Hypothalamus (tissue), 51 donors: ENCODE results near the gene AKT2.
"Not testable (repeated sequence)": the region's sequence is repeated elsewhere in the genome, so short reads cannot be mapped to it uniquely, and the experiment has no call there.

Experiments used
- DNase-seq, 51 donors: peaks; one replicate each; lab custom pipeline; 2025; lab: John Stamatoyannopoulos, UW

The AKT2 gene

GRCh38 chr19:40284501-40285352 is at the start of gene AKT2:
Gene AKT2, minus strand, starts transcription at chr19:40285345. Its CDS starts 20,078 bp downstream, at chr19:40265267.
- DNase-seq = peak in 38 of 51 donors; percentile 47 to 95 (median 79)

GRCh38 chr19:40333083-40333482 is 47.9 kb upstream of the AKT2 start:
- DNase-seq = not testable (repeated sequence)

- peak in 6 of 51 donors; percentile 3 to 52 (median 10) for DNase-seq
Measured at GRCh38 chr19:40332669-40333068, 47.5 kb upstream of the AKT2 start.

- DNase-seq = no peak
Measured at GRCh38 chr19:40331052-40331451, 45.9 kb upstream of the AKT2 start.

DNA sequence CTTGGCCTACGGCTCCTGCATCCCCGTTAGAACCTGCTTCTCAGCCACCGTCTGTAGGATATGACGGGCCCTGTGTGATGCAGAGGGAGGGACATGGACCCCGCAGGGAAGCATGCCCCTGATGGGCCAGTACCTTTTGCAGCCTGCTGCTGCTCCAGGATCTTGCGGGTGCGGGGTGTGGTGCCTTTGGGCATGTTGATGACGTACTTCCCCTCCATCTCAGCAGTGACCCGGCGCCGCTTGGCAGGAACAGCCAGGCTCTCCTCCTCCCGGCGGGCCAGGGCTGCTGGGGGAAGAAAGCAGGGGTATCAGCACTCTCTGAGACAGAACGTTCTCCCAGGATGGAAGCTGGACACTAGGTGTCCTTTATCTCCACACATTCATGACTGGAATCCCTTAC is 41.1 kb upstream of the AKT2 start:
- no peak for DNase-seq

- no peak for DNase-seq
Measured at GRCh38 chr19:40323705-40324104, 38.6 kb upstream of the AKT2 start.

- DNase-seq = no peak
Measured at GRCh38 chr19:40322951-40323615, 37.9 kb upstream of the AKT2 start.

- no peak for DNase-seq
Measured at GRCh38 chr19:40322271-40322610, 37.1 kb upstream of the AKT2 start.

- no peak for DNase-seq
Measured at GRCh38 chr19:40321566-40322270, 36.6 kb upstream of the AKT2 start.

DNA sequence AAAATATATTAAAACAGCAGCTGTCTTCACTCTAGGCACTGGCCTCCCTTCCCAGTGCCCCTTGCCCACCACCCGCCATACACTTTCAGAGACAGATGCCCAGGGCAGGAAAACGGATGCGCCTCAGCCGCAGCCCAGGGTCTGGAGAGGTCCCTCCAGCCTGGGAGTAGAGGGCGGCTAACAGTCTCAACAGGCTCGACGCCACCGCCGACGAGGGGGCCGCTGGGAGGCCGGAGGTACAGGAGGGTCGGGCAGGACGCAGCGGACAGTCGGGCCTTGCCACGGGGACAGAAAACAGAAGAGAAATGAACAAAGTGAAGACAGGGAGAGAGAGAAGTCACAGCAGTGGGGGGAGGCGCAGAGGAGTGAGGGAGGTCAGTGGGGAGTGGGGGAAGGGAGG is 35.9 kb upstream of the AKT2 start:
- no peak for DNase-seq

GRCh38 chr19:40320558-40320935 is 35.4 kb upstream of the AKT2 start:
- no peak for DNase-seq

GRCh38 chr19:40317338-40317737 is 32.2 kb upstream of the AKT2 start:
- no peak for DNase-seq

- no peak for DNase-seq
Measured at GRCh38 chr19:40315812-40316470, 30.8 kb upstream of the AKT2 start.

- no peak for DNase-seq
Measured at GRCh38 chr19:40314656-40315055, 29.5 kb upstream of the AKT2 start.

DNA sequence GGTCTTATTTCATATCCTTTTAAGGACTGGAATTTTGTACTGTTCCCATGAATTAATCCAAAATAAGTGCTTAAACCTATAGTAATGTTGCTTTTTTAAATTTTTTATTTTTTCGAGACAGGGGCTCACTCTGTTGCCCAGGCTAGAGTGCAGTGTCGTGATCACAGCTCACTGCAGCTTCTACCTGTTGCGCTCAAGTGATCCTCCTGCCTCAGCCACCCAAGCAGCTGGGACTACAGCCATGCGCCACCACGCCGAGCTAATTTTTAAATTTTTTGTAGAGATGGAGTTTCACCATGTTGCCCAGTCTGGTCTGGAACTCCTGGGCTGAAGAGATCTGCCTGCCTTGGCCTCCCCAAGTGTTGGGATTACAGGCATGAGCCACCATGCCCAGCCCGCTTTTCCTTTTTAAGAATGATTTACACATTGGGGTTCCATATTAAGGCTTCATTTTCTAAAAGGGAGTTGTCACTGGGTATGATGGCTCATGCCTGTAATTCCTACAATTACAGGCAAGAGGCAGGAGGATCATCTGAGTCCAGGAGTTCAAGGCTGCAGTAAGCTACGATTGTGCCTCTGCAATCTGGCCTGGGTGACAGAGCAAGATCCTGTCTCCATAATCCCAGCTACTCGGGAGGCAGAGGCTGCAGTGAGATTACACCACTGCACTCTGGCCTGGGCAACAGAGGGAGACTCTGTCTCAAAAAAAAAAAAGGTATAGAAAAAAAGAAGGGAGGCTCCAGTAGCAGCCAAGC is 28.3 kb upstream of the AKT2 start:
- DNase-seq = no peak

DNA sequence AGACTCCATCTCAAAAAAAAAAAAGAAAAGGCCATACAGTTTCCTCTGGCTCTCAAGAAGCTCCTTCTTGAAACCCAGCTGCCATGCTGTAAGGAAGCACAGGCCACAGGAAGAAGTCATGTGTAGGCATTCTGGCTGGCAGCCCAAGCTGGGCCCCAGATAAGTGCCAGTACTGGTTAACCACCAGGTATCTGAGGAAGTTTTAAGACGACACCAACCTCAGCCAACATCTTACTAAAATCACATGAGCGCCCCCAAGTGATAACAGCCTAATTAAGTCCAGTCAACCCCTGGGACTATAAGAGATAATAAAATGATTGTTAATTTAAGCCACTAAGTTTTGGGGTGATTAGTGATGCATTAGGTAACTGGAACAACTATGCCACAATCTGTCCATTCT is 27.4 kb upstream of the AKT2 start:
- no peak for DNase-seq

DNA sequence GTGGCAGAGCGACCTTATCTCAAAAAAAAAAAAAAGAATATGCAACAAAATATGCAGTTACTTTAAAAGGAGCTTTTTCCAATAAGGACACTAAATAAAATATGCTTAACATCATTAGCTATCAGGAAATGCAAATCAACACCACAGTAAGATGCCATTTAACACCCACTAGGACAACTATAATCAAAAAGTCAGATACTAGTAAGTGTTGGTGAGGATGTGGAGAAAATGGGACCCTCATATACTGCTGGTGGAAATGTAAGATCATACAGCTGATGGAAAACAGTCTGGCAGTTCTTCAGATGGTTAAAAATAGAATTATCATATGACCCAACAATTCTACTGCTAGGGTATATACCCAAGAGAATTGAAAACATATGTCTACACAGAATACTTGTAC is 24.5 kb upstream of the AKT2 start:
- DNase-seq = no peak

DNA sequence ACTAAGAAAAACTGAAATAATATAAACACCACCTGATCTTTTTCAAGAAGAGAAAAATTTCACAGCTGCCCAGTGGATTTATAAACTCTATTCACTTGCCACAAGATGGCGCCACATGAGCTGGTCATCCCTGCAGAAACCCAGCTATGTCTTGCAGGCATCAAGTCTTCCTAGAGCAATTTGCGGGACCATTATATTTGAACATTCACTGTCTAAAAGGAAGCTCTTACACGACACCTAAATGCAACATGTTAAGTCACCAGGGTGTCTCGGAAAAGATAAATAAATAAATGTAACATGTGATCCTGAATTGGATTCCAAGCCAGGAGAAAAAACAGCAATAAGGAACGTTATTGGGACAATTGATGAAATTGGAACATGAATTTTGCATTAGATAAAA is 20.3 kb upstream of the AKT2 start:
- peak in 40 of 51 donors; percentile 3 to 84 (median 48) for DNase-seq

GRCh38 chr19:40304306-40304705 is 19.2 kb upstream of the AKT2 start:
- no peak for DNase-seq

GRCh38 chr19:40303765-40304164 is 18.6 kb upstream of the AKT2 start:
- no peak for DNase-seq
